Measurements from ENCODE around the gene SLC25A11.

- no peak for TF ChIP-seq CTCF (IDR thresholded peaks at IDR 0.05)
- no peak for TF ChIP-seq EZH2 (IDR thresholded peaks at IDR 0.05; ENCODE audit: borderline replicate concordance, insufficient read depth, low read depth, low read length, poor library complexity, severe bottlenecking)
Observed at GRCh38 chr17:4950075-4950745, 10.4 kb upstream of the SLC25A11 start.

All from B cell (primary cell).